Measurements from ENCODE around the gene GGN. TPM values are rescaled to one million over a fixed set of nuclear protein-coding genes. Genes with fewer than 3 reads are reported as not detected.
"Not testable (repeated sequence)": the region's sequence is repeated elsewhere in the genome, so short reads cannot be mapped to it uniquely, and the experiment has no call there.

Gene GGN
- total RNA-seq, 4 donors from 2014 or later = 0.33 to 2.2 (median 0.91) TPM; not detected in 1

- 96% methylated on average over 8 of the region's 8 CpGs for WGBS
- intact Hi-C loops (cut with DNase I) = no loop called here
- Histone ChIP-seq H3K27me3 (peaks cover 0 to 35% (median 4%) of the 10 kb centered on the region in 4 donors), H3K4me3 (no peak overlapping the region), H3K4me1 (peaks cover 1 to 2% (median 2%) of the 10 kb centered on the region in 4 donors), H3K36me3 (peaks cover 0 to 16% (median under 1%) of the 10 kb centered on the region in 4 donors), H3K27ac (replicated peaks in 1 of 4) (no peak overlapping the region), H3K9me3 (no peaks in the 10 kb centered on the region)
- TF ChIP-seq EP300 (IDR thresholded peaks at IDR 0.05) (no peak), CTCF (IDR thresholded peaks at IDR 0.05) (no peak), POLR2AphosphoS5 (IDR thresholded peaks at IDR 0.05) (no peak)
- DNase-seq (ENCODE audit: extremely low spot score) = no peak
Observed at GRCh38 chr19:38412491-38412890, 24.7 kb upstream of the GGN start.

- H3K27ac ChIP-seq (replicated peaks in 1 of 4); H3K9me3 ChIP-seq; intact Hi-C loops (cut with DNase I); H3K4me3 ChIP-seq; H3K4me1 ChIP-seq; DNase-seq (ENCODE audit: extremely low spot score): not testable (repeated sequence)
- Histone ChIP-seq H3K27me3 (peaks cover 0 to 29% (median under 1%) of the 10 kb centered on the region in 4 donors), H3K36me3 (peaks cover 4 to 22% (median 6%) of the 10 kb centered on the region in 4 donors)
- 89% methylated on average over 5 of the region's 5 CpGs for WGBS
Observed at GRCh38 chr19:38411898-38412297, 24.1 kb upstream of the GGN start.

GRCh38 chr19:38411041-38411712 lies 23.3 kb upstream of the GGN start:
- Histone ChIP-seq H3K27ac (replicated peaks in 1 of 4) (no peak overlapping the region), H3K36me3 (peaks cover 6 to 29% (median 11%) of the 10 kb centered on the region in 4 donors), H3K27me3 (peaks cover 0 to 23% (median 0%) of the 10 kb centered on the region in 4 donors), H3K4me3 (no peak overlapping the region), H3K9me3 (no peaks in the 10 kb centered on the region), H3K4me1 (no peaks in the 10 kb centered on the region)
- WGBS = 92% methylated on average over 12 of the region's 13 CpGs
- no peak for TF ChIP-seq CTCF (IDR thresholded peaks at IDR 0.05)
- TF ChIP-seq POLR2A (IDR thresholded peaks at IDR 0.05; ENCODE audit: low read depth) = no peak
- TF ChIP-seq POLR2AphosphoS5 (IDR thresholded peaks at IDR 0.05) = no peak
- no peak for TF ChIP-seq EP300 (IDR thresholded peaks at IDR 0.05)
- intact Hi-C loops (cut with DNase I) = no loop called here
- no peak for DNase-seq (ENCODE audit: extremely low spot score)

- 83% methylated on average over 6 of the region's 6 CpGs for WGBS
- DNase-seq (ENCODE audit: extremely low spot score); intact Hi-C loops (cut with DNase I); H3K4me1 ChIP-seq; H3K27ac ChIP-seq (replicated peaks in 1 of 4); H3K4me3 ChIP-seq; H3K9me3 ChIP-seq: not testable (repeated sequence)
- Histone ChIP-seq H3K27me3 (peaks cover 0 to 19% (median 0%) of the 10 kb centered on the region in 4 donors), H3K36me3 (peaks cover 6 to 36% (median 16%) of the 10 kb centered on the region in 4 donors)
Observed at GRCh38 chr19:38410407-38410806, 22.6 kb upstream of the GGN start.

- TF ChIP-seq CTCF (IDR thresholded peaks at IDR 0.05) (no peak), POLR2A (IDR thresholded peaks at IDR 0.05; ENCODE audit: low read depth) (no peak)
- peaks cover 6 to 43% (median 21%) of the 10 kb centered on the region in 4 donors for H3K36me3 ChIP-seq
Observed at GRCh38 chr19:38409631-38410133, 21.8 kb upstream of the GGN start.

More at GRCh38 chr19:38409631-38410133, 21.8 kb upstream of the GGN start:
- peaks cover 0 to 2% (median 0%) of the 10 kb centered on the region in 4 donors for H3K4me1 ChIP-seq
- DNase-seq (ENCODE audit: extremely low spot score) = no peak
- H3K4me3 ChIP-seq = no peak overlapping the region
- H3K9me3 ChIP-seq = no peaks in the 10 kb centered on the region
- intact Hi-C loops (cut with DNase I) = no loop called here
- peaks cover 0 to 14% (median 0%) of the 10 kb centered on the region in 4 donors for H3K27me3 ChIP-seq
- WGBS = 46% methylated on average over 7 of the region's 7 CpGs
- no peak overlapping the region for H3K27ac ChIP-seq (replicated peaks in 1 of 4)

All from esophagus muscularis mucosa (tissue), 4 donors.